Loucy (cell line): ENCODE data around the gene LIN37.

Experiments
- H2AFZ ChIP-seq: fragments of 200-600 bp; sonication (generic); 2 replicates; pipeline ENCODE4 v1.6.0; 2016; ENCODE audit warnings: antibody characterized with exemption, mild to moderate bottlenecking, low read length, moderate library complexity
- H3F3A ChIP-seq: fragments of 200-600 bp; 2 replicates; pipeline ENCODE4 v1.6.0; 2016; ENCODE audit warnings: antibody characterized with exemption, low read depth, mild to moderate bottlenecking
- H3K27me3 ChIP-seq: fragments of 200-600 bp; sonication (generic); 2 replicates; pipeline ENCODE4 v1.6.1; 2014; ENCODE audit warnings: low read length, mild to moderate bottlenecking; ENCODE audit not compliant: insufficient read depth, poor library complexity, severe bottlenecking
- H3K36me3 ChIP-seq: fragments of 200-600 bp; sonication (generic); 2 replicates; pipeline ENCODE4 v1.6.1; 2016; ENCODE audit warnings: low read length; ENCODE audit not compliant: insufficient read depth
- H3K4me1 ChIP-seq: fragments of 200-600 bp; sonication (generic); 2 replicates; pipeline ENCODE4 v1.5.1; 2014; ENCODE audit warnings: low read length, mild to moderate bottlenecking; ENCODE audit not compliant: insufficient read depth, poor library complexity, severe bottlenecking
- H3K4me2 ChIP-seq: fragments of 200-600 bp; sonication (generic); 2 replicates; pipeline ENCODE4 v1.6.0; 2014; ENCODE audit warnings: antibody characterized with exemption, low read length, low read depth, mild to moderate bottlenecking; ENCODE audit not compliant: poor library complexity, severe bottlenecking
- H3K4me3 ChIP-seq: fragments of 200-600 bp; sonication (generic); 2 replicates; pipeline ENCODE4 v1.5.1; 2014; ENCODE audit warnings: low read length, mild to moderate bottlenecking, mixed read lengths; ENCODE audit not compliant: poor library complexity, severe bottlenecking
- H3K79me2 ChIP-seq: fragments of 200-600 bp; sonication (generic); 2 replicates; pipeline ENCODE4 v1.6.1; 2014; ENCODE audit warnings: low read length; ENCODE audit not compliant: insufficient read depth
- H3K9ac ChIP-seq: fragments of 200-600 bp; sonication (generic); 2 replicates; pipeline ENCODE4 v1.6.0; 2014; ENCODE audit warnings: mild to moderate bottlenecking, low read depth, low read length, moderate library complexity; ENCODE audit not compliant: poor library complexity, severe bottlenecking
- H3K9me2 ChIP-seq: fragments of 200-600 bp; sonication (generic); replicated peaks from 2 replicates; pipeline ENCODE4 v1.6.1; 2016; ENCODE audit warnings: low read depth, low read length, mixed read lengths
- H3K9me3 ChIP-seq: fragments of 200-600 bp; sonication (generic); 2 replicates; pipeline ENCODE4 v1.6.1; 2014; ENCODE audit warnings: mild to moderate bottlenecking, antibody characterized with exemption, low read length, low read depth; ENCODE audit not compliant: insufficient read depth
- H4K20me1 ChIP-seq: fragments of 200-600 bp; sonication (generic); 2 replicates; pipeline ENCODE4 v1.6.0; 2014; ENCODE audit warnings: antibody characterized with exemption, low read length, mild to moderate bottlenecking; ENCODE audit not compliant: insufficient read depth, poor library complexity, severe bottlenecking
- EZH2phosphoT487 ChIP-seq: fragments of 200-600 bp; IDR thresholded peaks from 2 replicates; pipeline ENCODE4 v1.6.1; 2018; ENCODE audit warnings: antibody characterized with exemption, mild to moderate bottlenecking, moderate library complexity, borderline replicate concordance
- TF ChIP-seq, protein P1 (sequence below): fragments of 200-600 bp; sonication (generic); conservative IDR thresholded peaks from 2 replicates; pipeline ENCODE4 v1.5.1; 2014; ENCODE audit warnings: mild to moderate bottlenecking, antibody characterized with exemption, low read length

Gene LIN37

DNA sequence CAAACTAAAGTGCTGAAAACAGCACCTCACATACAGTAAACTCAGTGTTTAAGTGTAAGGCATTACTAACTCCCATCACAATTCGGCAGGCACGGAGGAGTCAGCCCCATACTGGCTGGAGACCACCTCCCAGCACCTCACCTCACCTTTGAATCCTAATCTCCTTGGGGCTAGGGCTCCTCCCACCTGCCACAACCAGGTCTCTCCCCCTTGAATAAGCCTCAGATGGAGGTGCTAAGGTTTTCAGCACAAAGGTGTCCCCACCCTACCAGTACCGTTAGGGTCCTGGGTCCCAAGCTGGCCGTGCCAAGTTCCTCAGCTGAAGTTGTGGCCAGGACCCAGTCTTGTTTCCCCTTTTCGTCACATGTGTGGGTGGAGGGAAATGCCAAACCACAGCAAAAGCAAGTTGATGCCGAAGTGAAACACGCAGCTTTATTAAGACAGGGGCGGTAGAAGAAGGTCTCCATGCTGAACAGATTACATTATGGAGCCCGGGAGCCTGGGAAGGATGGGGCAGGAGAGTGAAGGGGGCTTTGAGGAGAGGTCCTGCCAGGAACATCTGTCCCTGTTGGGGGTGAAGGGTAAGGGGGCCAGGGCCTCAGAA, 6.2 kb upstream of the LIN37 start, which contains the start of gene IGFLR1:
TSS of gene IGFLR1 (minus strand) at position 332 of the 604 bp plus-strand sequence. CDS start 1,272 bp downstream, outside the sequence.
- H2AFZ ChIP-seq: no peak within 1 kb of the TSS
- TF ChIP-seq EZH2phosphoT487: no peak
- TF ChIP-seq, protein P1, sequence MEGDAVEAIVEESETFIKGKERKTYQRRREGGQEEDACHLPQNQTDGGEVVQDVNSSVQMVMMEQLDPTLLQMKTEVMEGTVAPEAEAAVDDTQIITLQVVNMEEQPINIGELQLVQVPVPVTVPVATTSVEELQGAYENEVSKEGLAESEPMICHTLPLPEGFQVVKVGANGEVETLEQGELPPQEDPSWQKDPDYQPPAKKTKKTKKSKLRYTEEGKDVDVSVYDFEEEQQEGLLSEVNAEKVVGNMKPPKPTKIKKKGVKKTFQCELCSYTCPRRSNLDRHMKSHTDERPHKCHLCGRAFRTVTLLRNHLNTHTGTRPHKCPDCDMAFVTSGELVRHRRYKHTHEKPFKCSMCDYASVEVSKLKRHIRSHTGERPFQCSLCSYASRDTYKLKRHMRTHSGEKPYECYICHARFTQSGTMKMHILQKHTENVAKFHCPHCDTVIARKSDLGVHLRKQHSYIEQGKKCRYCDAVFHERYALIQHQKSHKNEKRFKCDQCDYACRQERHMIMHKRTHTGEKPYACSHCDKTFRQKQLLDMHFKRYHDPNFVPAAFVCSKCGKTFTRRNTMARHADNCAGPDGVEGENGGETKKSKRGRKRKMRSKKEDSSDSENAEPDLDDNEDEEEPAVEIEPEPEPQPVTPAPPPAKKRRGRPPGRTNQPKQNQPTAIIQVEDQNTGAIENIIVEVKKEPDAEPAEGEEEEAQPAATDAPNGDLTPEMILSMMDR: no peak
- no peaks in the 10 kb centered on the region for H3K9me2 ChIP-seq
- peak within 1 kb of the TSS; percentile 55 for H3K9ac ChIP-seq
- no peaks in the 10 kb centered on the region for H3F3A ChIP-seq
- H3K9me3 ChIP-seq: no peaks in the 10 kb centered on the region
- peaks cover 18% of the 10 kb centered on the region for H3K4me1 ChIP-seq
- H3K4me3 ChIP-seq: peak within 1 kb of the TSS; percentile 79
- H3K36me3 ChIP-seq: peaks cover 18% of the 10 kb centered on the region; the same call in 1 of the 2 replicates
- H3K79me2 ChIP-seq: peaks cover 8% of the 10 kb centered on the region
- H4K20me1 ChIP-seq: no peaks in the 10 kb centered on the region
- no peaks in the 10 kb centered on the region for H3K27me3 ChIP-seq
- H3K4me2 ChIP-seq: peak within 1 kb of the TSS; percentile 74

DNA sequence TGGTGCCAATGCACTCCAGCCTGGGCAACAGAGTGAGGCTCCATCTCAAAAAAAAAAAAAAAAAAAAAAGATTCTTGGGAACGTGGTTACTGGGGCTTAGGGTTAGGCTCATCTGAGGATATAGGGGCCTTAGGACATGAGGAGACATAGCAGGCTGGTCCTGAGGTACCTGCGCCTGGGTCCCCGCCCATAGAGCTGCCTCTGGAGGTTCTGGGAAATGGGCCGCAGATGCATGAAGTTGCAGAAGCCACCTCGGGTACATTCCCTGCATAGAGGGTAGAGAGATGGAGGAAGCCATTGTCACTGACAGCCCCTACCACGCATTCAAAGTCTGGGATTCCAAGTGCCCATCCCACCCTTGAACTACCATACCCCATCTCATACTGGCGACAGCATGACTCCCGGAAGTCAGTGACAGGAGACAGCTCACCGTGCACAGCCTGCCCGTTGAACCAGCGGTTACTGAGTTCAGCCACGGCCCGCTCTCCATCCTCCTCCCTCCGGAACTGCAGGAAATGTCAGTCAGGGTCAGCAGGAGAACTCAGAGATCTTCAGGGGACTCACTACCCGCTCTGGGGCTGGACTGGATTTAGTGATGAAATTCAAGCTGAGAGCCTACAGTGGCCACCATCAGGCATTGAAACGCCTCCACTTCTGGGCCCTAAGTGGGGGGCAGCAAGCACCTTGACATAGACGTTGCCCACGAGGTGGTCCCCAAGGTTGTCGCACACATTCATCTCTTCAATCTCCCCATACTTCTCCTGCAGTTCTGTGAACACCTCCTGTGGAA, 4.5 kb upstream of the LIN37 start:
- Histone ChIP-seq H3K9me3 (no peaks in the 10 kb centered on the region), H3K79me2 (peaks cover 12% of the 10 kb centered on the region), H3K9ac (no peak overlapping the region), H4K20me1 (no peaks in the 10 kb centered on the region), H3K27me3 (no peaks in the 10 kb centered on the region), H3K9me2 (no peaks in the 10 kb centered on the region), H2AFZ (no peak overlapping the region), H3K4me2 (peak overlapping the region; percentile 72), H3K36me3 (peaks cover 2% of the 10 kb centered on the region; the same call in 1 of the 2 replicates), H3K4me3 (peak overlapping the region; percentile 85), H3K4me1 (peaks cover 21% of the 10 kb centered on the region), H3F3A (no peaks in the 10 kb centered on the region)
- TF ChIP-seq EZH2phosphoT487: no peak
- TF ChIP-seq, protein P1: no peak

DNA sequence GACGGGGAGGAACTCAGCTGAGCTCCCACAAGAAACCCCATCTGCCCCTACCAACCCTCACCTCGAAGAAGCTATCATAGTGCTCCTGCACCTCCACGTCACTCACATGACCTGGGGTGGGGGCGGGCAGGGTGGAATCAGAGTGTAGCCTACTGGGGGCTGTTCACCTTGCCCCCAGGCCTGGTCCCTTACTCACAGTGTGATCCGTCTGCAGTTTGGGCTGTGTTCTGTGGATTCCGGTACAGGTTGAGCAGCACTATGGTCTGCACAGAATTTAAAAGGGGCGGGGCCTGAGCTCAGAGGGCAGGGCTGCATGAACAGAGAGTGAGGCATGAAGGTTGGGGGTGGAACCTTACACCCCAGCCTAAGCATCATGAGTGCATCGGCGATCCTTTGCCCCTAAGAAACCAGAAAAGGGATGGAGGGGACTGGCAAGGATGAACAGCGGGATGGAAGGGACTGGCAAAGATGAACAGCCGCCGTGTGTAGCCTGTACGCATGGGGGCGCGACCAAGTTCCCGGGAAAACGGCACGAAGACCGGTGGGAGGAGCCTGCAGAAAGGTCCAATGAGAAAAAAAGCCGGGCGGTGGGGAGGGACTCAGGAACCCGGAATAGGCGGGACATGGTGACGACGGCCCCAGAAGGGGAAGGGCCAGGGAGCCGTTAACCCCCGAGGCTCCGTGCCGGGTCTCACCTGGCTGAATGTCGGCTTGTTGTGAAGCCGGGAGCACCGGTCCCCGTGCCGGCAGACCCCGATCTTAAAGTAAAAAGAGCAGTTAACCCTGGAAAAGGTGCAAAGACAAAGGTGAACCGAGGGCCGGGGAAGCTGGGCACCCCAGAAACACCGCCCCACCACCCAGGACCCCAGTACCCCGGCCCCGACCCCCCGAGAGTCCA, 3.7 kb upstream of the LIN37 start:
- Histone ChIP-seq H2AFZ (peak overlapping the region; percentile 69), H4K20me1 (no peaks in the 10 kb centered on the region), H3K79me2 (peaks cover 16% of the 10 kb centered on the region), H3K9ac (peak overlapping the region; percentile 92), H3K9me3 (no peaks in the 10 kb centered on the region), H3F3A (no peaks in the 10 kb centered on the region), H3K36me3 (no peaks in the 10 kb centered on the region), H3K4me3 (peak overlapping the region; percentile 85), H3K4me1 (peaks cover 24% of the 10 kb centered on the region), H3K27me3 (no peaks in the 10 kb centered on the region), H3K4me2 (peak overlapping the region; percentile 72), H3K9me2 (no peaks in the 10 kb centered on the region)
- TF ChIP-seq EZH2phosphoT487: no peak
- TF ChIP-seq, protein P1: peak; percentile 48
